Effector memory CD4-positive, alpha-beta T cell (primary cell): ENCODE measurements around the gene TMPRSS3.

Experiments used
- DNase-seq, 3 donors: peaks; one replicate each; pipeline ENCODE4 v3.0.0-alpha.2; 2020
- H3K27ac ChIP-seq: 2 replicates; pipeline ENCODE4 v1.7.0; 2013; ENCODE audit warnings: mild to moderate bottlenecking, low read length, moderate library complexity; ENCODE audit not compliant: insufficient read depth, poor library complexity, severe bottlenecking
- H3K27me3 ChIP-seq: replicated peaks from 2 replicates; pipeline ENCODE4 v1.7.0; 2013; ENCODE audit warnings: mild to moderate bottlenecking, low read length; ENCODE audit not compliant: insufficient read depth, control insufficient read depth, poor library complexity, severe bottlenecking
- H3K36me3 ChIP-seq: 2 replicates; pipeline ENCODE4 v1.7.0; 2013; ENCODE audit warnings: mild to moderate bottlenecking, low read length, moderate library complexity; ENCODE audit not compliant: control insufficient read depth, insufficient read depth
- H3K4me1 ChIP-seq: 2 replicates; pipeline ENCODE4 v1.7.0; 2013; ENCODE audit warnings: low read length, mild to moderate bottlenecking; ENCODE audit not compliant: control insufficient read depth, insufficient read depth, poor library complexity, severe bottlenecking
- H3K4me3 ChIP-seq: 2 replicates; pipeline ENCODE4 v1.7.0; 2013; ENCODE audit warnings: low read length, low read depth, mild to moderate bottlenecking; ENCODE audit not compliant: insufficient read depth, poor library complexity, severe bottlenecking
- H3K9me3 ChIP-seq: 2 replicates; pipeline ENCODE4 v1.7.0; 2013; ENCODE audit warnings: mild to moderate bottlenecking, low read length, moderate library complexity; ENCODE audit not compliant: control insufficient read depth

Gene TMPRSS3

GRCh38 chr21:42358261-42358660, 37.6 kb downstream of the TMPRSS3 start:
- Histone ChIP-seq H3K27me3 (no peaks in the 10 kb centered on the region), H3K9me3 (peaks cover 3% of the 10 kb centered on the region), H3K36me3 (no peaks in the 10 kb centered on the region), H3K4me3 (no peak overlapping the region), H3K4me1 (no peaks in the 10 kb centered on the region), H3K27ac (no peak overlapping the region)
- DNase-seq: no peak

- DNase-seq: no peak
- no peaks in the 10 kb centered on the region for H3K36me3 ChIP-seq
- H3K4me3 ChIP-seq: no peak overlapping the region
- H3K27me3 ChIP-seq: no peaks in the 10 kb centered on the region
- no peak overlapping the region for H3K27ac ChIP-seq
- H3K9me3 ChIP-seq: peaks cover 3% of the 10 kb centered on the region
- no peaks in the 10 kb centered on the region for H3K4me1 ChIP-seq
Observed at GRCh38 chr21:42357307-42357706, 38.5 kb downstream of the TMPRSS3 start.

DNA sequence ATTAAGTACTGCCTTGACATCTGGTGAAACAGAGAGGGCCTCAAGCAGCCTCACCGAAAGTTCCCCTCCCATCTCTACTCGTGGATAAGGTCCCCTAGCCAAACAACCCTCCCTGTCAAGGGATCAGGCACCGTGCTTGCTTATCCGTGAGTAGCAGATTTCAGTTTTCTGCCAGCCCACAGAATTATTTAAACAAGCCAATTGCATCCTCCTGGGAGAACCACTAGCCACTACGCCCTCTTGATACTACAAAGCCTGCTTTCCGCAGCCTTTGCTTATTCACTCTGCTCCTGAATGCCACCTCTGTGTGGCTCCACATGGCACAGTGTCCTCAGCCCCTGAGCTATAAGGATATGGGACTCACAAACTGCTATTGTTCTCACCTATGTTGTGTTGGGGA, 39.2 kb downstream of the TMPRSS3 start:
- no peak for DNase-seq
- H3K4me3 ChIP-seq: no peak overlapping the region
- H3K27me3 ChIP-seq: no peaks in the 10 kb centered on the region
- H3K36me3 ChIP-seq: no peaks in the 10 kb centered on the region
- no peaks in the 10 kb centered on the region for H3K4me1 ChIP-seq
- peaks cover 3% of the 10 kb centered on the region for H3K9me3 ChIP-seq
- no peak overlapping the region for H3K27ac ChIP-seq

DNA sequence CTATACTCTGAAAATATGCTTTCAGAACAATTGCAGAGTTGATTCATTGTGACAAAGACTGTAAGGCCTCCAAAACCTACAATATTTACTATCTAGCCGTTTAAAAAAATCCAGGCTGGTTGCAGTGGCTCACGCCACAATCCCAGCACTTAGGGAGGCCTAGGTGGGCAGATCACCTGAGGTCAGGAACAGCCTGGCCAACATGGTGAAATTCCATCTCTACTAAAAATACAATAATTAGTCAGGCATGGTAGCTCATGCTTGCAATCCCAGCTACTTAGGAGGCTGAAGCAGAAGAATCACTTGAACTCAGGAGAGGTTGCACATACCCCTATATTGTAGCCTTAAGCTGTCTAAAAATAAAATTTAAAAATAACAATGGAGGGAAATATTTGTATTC, 39.8 kb downstream of the TMPRSS3 start:
- Histone ChIP-seq H3K36me3 (no peaks in the 10 kb centered on the region), H3K27ac (no peak overlapping the region), H3K27me3 (no peaks in the 10 kb centered on the region), H3K4me1 (no peaks in the 10 kb centered on the region), H3K4me3 (no peak overlapping the region), H3K9me3 (peaks cover 3% of the 10 kb centered on the region)
- no peak for DNase-seq

- no peak overlapping the region for H3K4me3 ChIP-seq
- no peaks in the 10 kb centered on the region for H3K4me1 ChIP-seq
- no peak for DNase-seq
- no peak overlapping the region for H3K27ac ChIP-seq
- H3K9me3 ChIP-seq: no peaks in the 10 kb centered on the region
- no peaks in the 10 kb centered on the region for H3K36me3 ChIP-seq
- H3K27me3 ChIP-seq: no peaks in the 10 kb centered on the region
Observed at GRCh38 chr21:42353623-42354022, 42.2 kb downstream of the TMPRSS3 start.

GRCh38 chr21:42352441-42353095, 43.3 kb downstream of the TMPRSS3 start:
- Histone ChIP-seq H3K27me3 (no peaks in the 10 kb centered on the region), H3K27ac (no peak overlapping the region), H3K4me3 (no peak overlapping the region), H3K9me3 (no peaks in the 10 kb centered on the region), H3K36me3 (no peaks in the 10 kb centered on the region), H3K4me1 (no peaks in the 10 kb centered on the region)
- DNase-seq: no peak

GRCh38 chr21:42351626-42352440, 44.0 kb downstream of the TMPRSS3 start:
- Histone ChIP-seq H3K4me1 (no peaks in the 10 kb centered on the region), H3K36me3 (no peaks in the 10 kb centered on the region), H3K27me3 (no peaks in the 10 kb centered on the region), H3K9me3 (no peaks in the 10 kb centered on the region), H3K27ac (no peak overlapping the region), H3K4me3 (no peak overlapping the region)
- DNase-seq: no peak

- Histone ChIP-seq H3K36me3 (no peaks in the 10 kb centered on the region), H3K27ac (no peak within 1 kb of the TSS), H3K9me3 (no peaks in the 10 kb centered on the region), H3K27me3 (no peaks in the 10 kb centered on the region), H3K4me3 (no peak within 1 kb of the TSS), H3K4me1 (no peaks in the 10 kb centered on the region)
- DNase-seq: no peak
Observed at GRCh38 chr21:42350927-42351426, 44.9 kb downstream of the TMPRSS3 start, which contains the start of gene TFF2. TSS of gene TFF2 (minus strand) at chr21:42350994. CDS start at chr21:42350957, 37 bp downstream.

DNA sequence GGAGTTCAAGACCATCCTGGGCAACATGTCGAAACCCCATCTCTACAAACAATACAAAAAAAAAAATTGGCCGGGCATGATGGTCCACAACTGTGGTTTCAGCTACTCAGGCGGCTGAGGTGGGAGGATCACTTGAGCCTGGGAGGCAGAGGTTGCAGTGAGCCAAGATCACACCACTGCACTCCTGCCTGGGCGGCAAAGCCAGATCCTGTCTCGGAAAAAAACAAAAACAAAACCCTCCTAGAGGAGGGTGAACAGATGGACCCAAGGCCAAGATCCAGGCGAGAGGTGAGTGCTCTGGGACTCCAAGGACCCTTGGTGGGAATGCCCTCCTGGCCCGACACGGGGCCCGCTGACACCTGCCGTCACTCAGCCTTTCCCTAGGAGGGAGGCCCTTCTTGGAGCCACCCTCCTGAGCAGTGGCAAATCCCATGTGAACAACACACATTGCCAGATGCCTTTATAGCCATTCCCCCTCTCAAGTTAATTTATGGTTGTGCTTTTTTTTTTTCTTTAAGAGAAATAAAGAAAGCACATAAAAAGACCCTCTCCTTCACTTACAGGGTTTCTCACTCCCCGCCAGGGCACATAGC, 45.4 kb downstream of the TMPRSS3 start:
- Histone ChIP-seq H3K36me3 (no peaks in the 10 kb centered on the region), H3K4me1 (no peaks in the 10 kb centered on the region), H3K27ac (no peak overlapping the region), H3K27me3 (no peaks in the 10 kb centered on the region), H3K9me3 (no peaks in the 10 kb centered on the region), H3K4me3 (no peak overlapping the region)
- DNase-seq: no peak
